OCI-LY3 (cell line): ENCODE measurements around the gene GPR32.
A peak's percentile ranks its signal among the peaks of the same experiment; 100 is the strongest.
"Not testable (repeated sequence)": the region's sequence is repeated elsewhere in the genome, so short reads cannot be mapped to it uniquely, and the experiment has no call there.

Experiments
- H2AFZ ChIP-seq: fragments of 200-600, 300-600 bp; shearing (Covaris generic); 2 replicates; pipeline ENCODE4 v1.6.0; 2014; ENCODE audit warnings: antibody characterized with exemption, low read depth, low read length
- H3K27ac ChIP-seq: fragments of 200-600, 300-600 bp; sonication (generic); 2 replicates; pipeline ENCODE4 v1.5.1; 2014; ENCODE audit warnings: mild to moderate bottlenecking, low read length, moderate library complexity, mixed read lengths
- H3K27me3 ChIP-seq: fragments of 200-600, 300-600 bp; sonication (generic); 2 replicates; pipeline ENCODE4 v1.6.1; 2014; ENCODE audit warnings: low read depth, low read length, mixed read lengths
- H3K36me3 ChIP-seq: fragments of 200-600, 300-600 bp; sonication (generic); replicated peaks from 2 replicates; pipeline ENCODE3; 2014; ENCODE audit warnings: low read depth, low read length, mixed read lengths
- H3K4me1 ChIP-seq: fragments of 300-600, 200-600 bp; sonication (generic); 2 replicates; pipeline ENCODE4 v1.6.1; 2014; ENCODE audit warnings: low read length, mixed read lengths
- H3K4me2 ChIP-seq: fragments of 200-600, 300-600 bp; sonication (generic); 2 replicates; pipeline ENCODE4 v1.6.1; 2014; ENCODE audit warnings: low read length, mixed read lengths
- H3K4me3 ChIP-seq: fragments of 300-600, 200-600 bp; sonication (generic); 2 replicates; pipeline ENCODE4 v1.5.1; 2014; ENCODE audit warnings: antibody characterized with exemption, mild to moderate bottlenecking, low read length, moderate library complexity
- H3K79me2 ChIP-seq: fragments of 300-600, 200-600 bp; shearing (Covaris generic); 2 replicates; pipeline ENCODE4 v1.6.1; 2014; ENCODE audit warnings: mild to moderate bottlenecking, low read length, mixed read lengths
- H3K9ac ChIP-seq: fragments of 300-600, 200-600 bp; shearing (Covaris generic); 2 replicates; pipeline ENCODE4 v1.6.0; 2014; ENCODE audit warnings: mild to moderate bottlenecking, low read length, moderate library complexity
- H3K9me3 ChIP-seq: fragments of 200-600, 300-600 bp; shearing (Covaris generic); 2 replicates; pipeline ENCODE4 v1.6.1; 2014; ENCODE audit warnings: low read length, mixed read lengths; ENCODE audit not compliant: insufficient read depth
- H4K20me1 ChIP-seq: fragments of 200-600, 300-600 bp; sonication (generic); 2 replicates; pipeline ENCODE4 v1.6.1; 2016; ENCODE audit warnings: low read length, mixed read lengths; ENCODE audit not compliant: insufficient read depth
- CTCF ChIP-seq: fragments of 200-600, 300-600 bp; sonication (generic); IDR thresholded peaks from 2 replicates; pipeline ENCODE4 v1.5.1; 2014; ENCODE audit warnings: antibody characterized with exemption, low read length, low read depth
- EZH2phosphoT487 ChIP-seq: fragments of 200-600 bp; shearing (Covaris generic); IDR thresholded peaks from 2 replicates; pipeline ENCODE4 v1.6.1; 2018; ENCODE audit warnings: antibody characterized with exemption, mixed run types, low read depth

GPR32 gene

DNA sequence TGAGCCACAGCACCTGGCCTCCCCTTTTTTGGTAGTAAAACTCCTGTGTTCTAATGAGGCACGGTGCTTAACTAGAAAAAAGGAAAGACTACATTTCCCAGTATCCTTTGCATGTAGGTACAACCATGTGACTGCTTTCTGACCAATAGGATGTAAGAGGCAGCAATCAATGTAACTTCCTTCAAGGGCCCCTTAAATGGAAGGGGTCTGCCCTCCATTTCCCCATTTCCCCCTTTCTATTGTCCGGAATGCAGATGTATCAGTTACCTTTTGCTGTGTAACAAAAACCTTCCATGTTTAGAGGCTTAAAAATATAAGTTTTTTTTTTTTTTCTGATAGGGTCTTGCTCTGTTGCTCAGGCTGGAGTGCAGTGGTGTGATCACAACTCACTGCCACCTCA, 2.2 kb downstream of the GPR32 start:
- Histone ChIP-seq H3K4me3 (no peak overlapping the region), H2AFZ (peak overlapping the region; percentile 34; the same call in 1 of the 2 replicates), H3K9ac (no peak overlapping the region), H3K79me2 (no peaks in the 10 kb centered on the region), H3K27ac (no peak overlapping the region), H3K36me3 (no peaks in the 10 kb centered on the region), H3K4me2 (peak overlapping the region; percentile 23; the same call in 1 of the 2 replicates), H3K9me3 (no peaks in the 10 kb centered on the region), H3K4me1 (no peaks in the 10 kb centered on the region), H3K27me3 (0 out of 2 replicates have a peak, but pooled peaks cover under 1% of the 10 kb centered on the region), H4K20me1 (no peaks in the 10 kb centered on the region)
- TF ChIP-seq CTCF (no peak), EZH2phosphoT487 (no peak)

DNA sequence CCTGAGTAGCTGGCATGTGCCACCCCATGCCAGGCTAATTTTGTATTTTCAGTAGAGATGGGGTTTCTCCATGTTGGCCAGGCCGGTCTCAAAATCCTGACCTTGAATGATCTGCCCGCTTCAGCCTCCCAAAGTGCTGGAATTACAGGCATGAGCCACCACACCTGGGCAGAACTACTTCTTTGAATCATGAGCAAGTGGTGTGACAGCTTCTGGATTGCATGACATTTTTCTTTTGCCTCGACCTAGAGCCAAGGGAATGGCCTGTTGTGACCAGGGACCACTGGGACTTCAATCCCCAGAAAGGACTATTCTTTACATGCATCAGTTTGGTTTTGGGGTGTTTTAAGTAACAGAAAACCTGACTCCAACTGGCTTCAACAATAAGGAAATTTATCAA, 2.6 kb downstream of the GPR32 start:
- H3K79me2 ChIP-seq, H3K4me1 ChIP-seq, H3K27me3 ChIP-seq, H3K9ac ChIP-seq, H4K20me1 ChIP-seq, H3K9me3 ChIP-seq, H3K36me3 ChIP-seq, H3K27ac ChIP-seq, H3K4me3 ChIP-seq: not testable (repeated sequence)
- H3K4me2 ChIP-seq: 0 out of 2 replicates have a peak overlapping the region, but pooled peaks have one; percentile 23
- peak overlapping the region; percentile 34; the same call in 1 of the 2 replicates for H2AFZ ChIP-seq

GRCh38 chr19:50773454-50773853, 3.2 kb downstream of the GPR32 start:
- H3K4me1 ChIP-seq, H2AFZ ChIP-seq, H3K27me3 ChIP-seq, H3K9ac ChIP-seq, H3K9me3 ChIP-seq, H3K4me3 ChIP-seq, H3K27ac ChIP-seq, H3K4me2 ChIP-seq, H3K36me3 ChIP-seq, H4K20me1 ChIP-seq, H3K79me2 ChIP-seq: not testable (repeated sequence)

- Histone ChIP-seq H3K79me2 (no peaks in the 10 kb centered on the region), H2AFZ (no peak overlapping the region), H4K20me1 (no peaks in the 10 kb centered on the region), H3K27ac (no peak overlapping the region), H3K4me1 (no peaks in the 10 kb centered on the region), H3K4me3 (no peak overlapping the region), H3K27me3 (0 out of 2 replicates have a peak, but pooled peaks cover 4% of the 10 kb centered on the region), H3K36me3 (no peaks in the 10 kb centered on the region), H3K9ac (no peak overlapping the region), H3K9me3 (no peaks in the 10 kb centered on the region), H3K4me2 (no peak overlapping the region)
- TF ChIP-seq CTCF (no peak), EZH2phosphoT487 (no peak)
Measured at GRCh38 chr19:50776131-50776530, 5.9 kb downstream of the GPR32 start.

- no peak overlapping the region for H3K9ac ChIP-seq
- H2AFZ ChIP-seq: no peak overlapping the region
- H3K4me1 ChIP-seq: no peaks in the 10 kb centered on the region
- H3K27me3 ChIP-seq: 0 out of 2 replicates have a peak, but pooled peaks cover 4% of the 10 kb centered on the region
- H3K36me3 ChIP-seq: no peaks in the 10 kb centered on the region
- H3K79me2 ChIP-seq: no peaks in the 10 kb centered on the region
- H4K20me1 ChIP-seq: no peaks in the 10 kb centered on the region
- TF ChIP-seq EZH2phosphoT487 (no peak), CTCF (no peak)
- no peak overlapping the region for H3K4me3 ChIP-seq
- H3K9me3 ChIP-seq: no peaks in the 10 kb centered on the region
- H3K27ac ChIP-seq: no peak overlapping the region
- H3K4me2 ChIP-seq: no peak overlapping the region
Measured at GRCh38 chr19:50777261-50777660, 7.0 kb downstream of the GPR32 start.
